Hematopoietic multipotent progenitor cell (in vitro differentiated cells): ENCODE measurements around the gene ZFR2. TPM values are rescaled to one million over a fixed set of nuclear protein-coding genes. Genes with fewer than 3 reads are reported as not detected.
"Not testable (repeated sequence)": the region's sequence is repeated elsewhere in the genome, so short reads cannot be mapped to it uniquely, and the experiment has no call there.

Experiments
- DNase-seq, 3 donors: peaks; one replicate each; pipeline ENCODE4 v3.0.0-alpha.2; 2011 to 2015; ENCODE audit warnings: low read depth in 2 of 3, low spot score in 2 of 3
- small RNA-seq: library from RNA; depleted of rRNA; stranded (forward); fragments of <200 nt; gene quantifications from one replicate; pipeline ENCODE3, GENCODE V24; 2012
- total RNA-seq: library from RNA; depleted of rRNA; stranded (reverse); fragments of >200 nt; gene quantifications from one replicate; pipeline ENCODE4 v1.2.3, GENCODE V29; 2012

ZFR2 gene
- total RNA-seq, 1 donor = under 0.01 TPM

- DNase-seq = no peak
Measured at GRCh38 chr19:3760871-3761361, 107.9 kb downstream of the ZFR2 start.

- DNase-seq = no peak
Measured at GRCh38 chr19:3759482-3760254, 109.2 kb downstream of the ZFR2 start.

- not testable (repeated sequence) for DNase-seq
Measured at GRCh38 chr19:3758297-3758696, 110.5 kb downstream of the ZFR2 start.

- DNase-seq = not testable (repeated sequence)
Measured at GRCh38 chr19:3757705-3758104, 111.1 kb downstream of the ZFR2 start.

Small RNA genes within 50 kb of the gene (small RNA-seq; reads per million reads assigned to genes)
- gene AC005777.1 = not detected

Other genes starting within 250 kb of the ZFR2 start
- 48.2 TPM for gene CACTIN, start 242.2 kb downstream of the ZFR2 start, total RNA-seq
- gene PIP5K1C, start 168.6 kb downstream of the ZFR2 start, total RNA-seq = 23.4 TPM
- gene TJP3, start 160.7 kb downstream of the ZFR2 start, total RNA-seq = 1.1 TPM
- 36.4 TPM for gene APBA3, start 107.3 kb downstream of the ZFR2 start, total RNA-seq
- 42.0 TPM for gene MRPL54, start 106.4 kb downstream of the ZFR2 start, total RNA-seq
- under 0.01 TPM for gene RAX2, start 96.8 kb downstream of the ZFR2 start, total RNA-seq
- gene MATK, start 82.7 kb downstream of the ZFR2 start, total RNA-seq = 160 TPM
- under 0.01 TPM for gene ATCAY, start 11.6 kb upstream of the ZFR2 start, total RNA-seq
- gene NMRK2, start 64.0 kb upstream of the ZFR2 start, total RNA-seq = not detected
- 61.7 TPM for gene DAPK3, start 102.1 kb upstream of the ZFR2 start, total RNA-seq
- gene EEF2, start 116.4 kb upstream of the ZFR2 start, total RNA-seq = 7,662 TPM
- gene PIAS4, start 138.7 kb upstream of the ZFR2 start, total RNA-seq = 21.8 TPM
- 31.2 TPM for gene ZBTB7A, start 197.9 kb upstream of the ZFR2 start, total RNA-seq